Mucosa of stomach (tissue), 1 donor: Measurements from ENCODE around the gene HIGD1A.
A peak's percentile ranks its signal among the peaks of the same experiment; 100 is the strongest.

Source experiments
- H3K27me3 ChIP-seq: one replicate; pipeline ENCODE4 v1.7.0; 2013; ENCODE audit warnings: mild to moderate bottlenecking, low read length; ENCODE audit not compliant: control insufficient read depth, insufficient read depth
- H3K36me3 ChIP-seq: one replicate; pipeline ENCODE4 v1.7.0; 2013; ENCODE audit warnings: low read length; ENCODE audit not compliant: control insufficient read depth, insufficient read depth
- H3K4me1 ChIP-seq: one replicate; pipeline ENCODE4 v1.7.0; 2013; ENCODE audit warnings: mild to moderate bottlenecking, low read length; ENCODE audit not compliant: control insufficient read depth, insufficient read depth
- H3K4me3 ChIP-seq: one replicate; pipeline ENCODE4 v1.7.0; 2013; ENCODE audit warnings: low read length
- H3K9ac ChIP-seq: one replicate; pipeline ENCODE4 v1.7.0; 2013; ENCODE audit warnings: mild to moderate bottlenecking, low read length, moderate library complexity
- H3K9me3 ChIP-seq: one replicate; pipeline ENCODE4 v1.7.0; 2013; ENCODE audit warnings: mild to moderate bottlenecking, low read length, moderate library complexity; ENCODE audit not compliant: control insufficient read depth
- donor health status: Pancreatic carcinoma.

HIGD1A gene

GRCh38 chr3:42805141-42805821, 991 bp upstream of the HIGD1A start:
- H3K36me3 ChIP-seq, result no peaks in the 10 kb centered on the region
- H3K4me3 ChIP-seq, result peak overlapping the region; percentile 26
- peak overlapping the region; percentile 100 for H3K9ac ChIP-seq
- H3K9me3 ChIP-seq, result no peaks in the 10 kb centered on the region
- peaks cover 16% of the 10 kb centered on the region for H3K4me1 ChIP-seq
- H3K27me3 ChIP-seq, result no peaks in the 10 kb centered on the region

- Histone ChIP-seq H3K36me3 (no peaks in the 10 kb centered on the region), H3K4me3 (peak overlapping the region; percentile 26), H3K4me1 (peaks cover 20% of the 10 kb centered on the region), H3K27me3 (no peaks in the 10 kb centered on the region), H3K9ac (peak overlapping the region; percentile 100), H3K9me3 (no peaks in the 10 kb centered on the region)
Observed at GRCh38 chr3:42804831-42805132, 492 bp upstream of the HIGD1A start.

- no peaks in the 10 kb centered on the region for H3K9me3 ChIP-seq
- no peaks in the 10 kb centered on the region for H3K36me3 ChIP-seq
- H3K9ac ChIP-seq, result peak overlapping the region; percentile 100
- peak overlapping the region; percentile 59 for H3K4me3 ChIP-seq
- peaks cover 21% of the 10 kb centered on the region for H3K4me1 ChIP-seq
- no peaks in the 10 kb centered on the region for H3K27me3 ChIP-seq
Observed at GRCh38 chr3:42803414-42804105, 730 bp downstream of the HIGD1A start.

GRCh38 chr3:42802876-42803413, 1.3 kb downstream of the HIGD1A start:
- Histone ChIP-seq H3K4me1 (peaks cover 21% of the 10 kb centered on the region), H3K4me3 (peak overlapping the region; percentile 59), H3K9me3 (no peaks in the 10 kb centered on the region), H3K9ac (peak overlapping the region; percentile 100), H3K27me3 (no peaks in the 10 kb centered on the region), H3K36me3 (no peaks in the 10 kb centered on the region)

GRCh38 chr3:42801784-42802183, 2.5 kb downstream of the HIGD1A start:
- no peak overlapping the region for H3K9ac ChIP-seq
- no peak overlapping the region for H3K4me3 ChIP-seq
- H3K27me3 ChIP-seq, result no peaks in the 10 kb centered on the region

GRCh38 chr3:42801048-42801620, 3.2 kb downstream of the HIGD1A start:
- Histone ChIP-seq H3K36me3 (no peaks in the 10 kb centered on the region), H3K9ac (no peak overlapping the region), H3K9me3 (no peaks in the 10 kb centered on the region), H3K4me3 (no peak overlapping the region), H3K4me1 (peaks cover 26% of the 10 kb centered on the region), H3K27me3 (no peaks in the 10 kb centered on the region)

More at GRCh38 chr3:42801784-42802183, 2.5 kb downstream of the HIGD1A start:
- Histone ChIP-seq H3K4me1 (peaks cover 21% of the 10 kb centered on the region), H3K9me3 (no peaks in the 10 kb centered on the region), H3K36me3 (no peaks in the 10 kb centered on the region)

- Histone ChIP-seq H3K36me3 (no peaks in the 10 kb centered on the region), H3K9me3 (no peaks in the 10 kb centered on the region), H3K4me1 (peaks cover 21% of the 10 kb centered on the region), H3K27me3 (no peaks in the 10 kb centered on the region), H3K4me3 (no peak overlapping the region), H3K9ac (no peak overlapping the region)
Observed at GRCh38 chr3:42800251-42800650, 4.0 kb downstream of the HIGD1A start.

DNA sequence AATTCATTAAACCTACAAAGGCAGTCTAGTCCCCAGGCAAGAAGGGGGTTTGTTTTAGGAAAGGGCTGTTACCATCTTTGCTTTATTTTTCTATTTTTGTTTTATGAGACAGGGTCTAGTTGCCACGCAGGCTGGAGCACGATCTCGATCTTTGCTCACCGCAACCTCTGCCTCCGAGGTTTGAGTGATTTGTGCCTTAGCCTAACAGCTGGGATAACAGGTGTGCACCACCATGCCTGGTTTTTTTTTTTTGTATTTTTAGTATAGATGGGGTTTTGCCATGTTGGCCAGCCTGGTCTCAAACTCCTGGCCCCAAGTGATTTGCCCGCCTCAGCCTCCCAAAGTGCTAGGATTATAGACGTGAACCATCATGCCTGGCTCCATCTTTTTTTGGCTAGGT, 4.9 kb downstream of the HIGD1A start:
- Histone ChIP-seq H3K4me1 (peaks cover 21% of the 10 kb centered on the region), H3K4me3 (no peak overlapping the region), H3K27me3 (no peaks in the 10 kb centered on the region), H3K36me3 (no peaks in the 10 kb centered on the region), H3K9ac (no peak overlapping the region), H3K9me3 (no peaks in the 10 kb centered on the region)

GRCh38 chr3:42796332-42796885, 7.9 kb downstream of the HIGD1A start:
- H3K9ac ChIP-seq, result no peak overlapping the region
- H3K36me3 ChIP-seq, result peaks cover 5% of the 10 kb centered on the region
- peaks cover 19% of the 10 kb centered on the region for H3K4me1 ChIP-seq
- no peak overlapping the region for H3K4me3 ChIP-seq
- no peaks in the 10 kb centered on the region for H3K9me3 ChIP-seq
- no peaks in the 10 kb centered on the region for H3K27me3 ChIP-seq

- H3K27me3 ChIP-seq, result no peaks in the 10 kb centered on the region
- no peaks in the 10 kb centered on the region for H3K9me3 ChIP-seq
- H3K36me3 ChIP-seq, result peaks cover 5% of the 10 kb centered on the region
- no peak overlapping the region for H3K9ac ChIP-seq
- peaks cover 12% of the 10 kb centered on the region for H3K4me1 ChIP-seq
- H3K4me3 ChIP-seq, result no peak overlapping the region
Observed at GRCh38 chr3:42795621-42796181, 8.6 kb downstream of the HIGD1A start.

DNA sequence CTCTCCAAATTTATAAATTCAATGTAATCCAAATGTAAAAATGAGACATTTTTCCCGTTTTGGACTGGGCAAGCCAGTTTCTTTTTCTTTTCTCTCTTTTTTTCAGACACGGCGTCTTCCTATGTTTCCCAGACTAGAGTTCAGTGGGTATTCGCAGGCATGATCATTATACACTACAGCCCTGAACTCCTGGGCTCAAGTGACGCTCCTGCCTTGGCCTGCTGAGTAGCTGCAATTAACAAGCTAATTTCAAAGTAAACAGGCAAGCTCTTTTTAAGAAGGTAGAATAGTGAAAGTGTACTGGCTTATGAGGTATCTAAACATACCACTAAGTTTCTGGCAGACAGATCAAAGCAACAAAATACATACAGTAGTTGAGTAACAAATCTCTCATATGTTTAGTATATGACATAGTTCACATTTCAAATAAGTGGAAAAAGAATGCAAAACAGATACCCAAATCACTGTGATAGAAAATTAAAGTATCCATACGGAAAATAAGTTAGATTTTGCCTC, 13.5 kb downstream of the HIGD1A start:
- H3K9ac ChIP-seq, result no peak overlapping the region
- no peak overlapping the region for H3K4me3 ChIP-seq
- no peaks in the 10 kb centered on the region for H3K9me3 ChIP-seq
- peaks cover 12% of the 10 kb centered on the region for H3K4me1 ChIP-seq
- no peaks in the 10 kb centered on the region for H3K27me3 ChIP-seq
- H3K36me3 ChIP-seq, result peaks cover 5% of the 10 kb centered on the region
